ENCODE measurements around the gene SLC8B1. TPM values are rescaled to one million over a fixed set of nuclear protein-coding genes. Genes with fewer than 3 reads are reported as not detected.

The SLC8B1 gene
- total RNA-seq, 1 donor from 2014 or later = 28.5 TPM

DNA sequence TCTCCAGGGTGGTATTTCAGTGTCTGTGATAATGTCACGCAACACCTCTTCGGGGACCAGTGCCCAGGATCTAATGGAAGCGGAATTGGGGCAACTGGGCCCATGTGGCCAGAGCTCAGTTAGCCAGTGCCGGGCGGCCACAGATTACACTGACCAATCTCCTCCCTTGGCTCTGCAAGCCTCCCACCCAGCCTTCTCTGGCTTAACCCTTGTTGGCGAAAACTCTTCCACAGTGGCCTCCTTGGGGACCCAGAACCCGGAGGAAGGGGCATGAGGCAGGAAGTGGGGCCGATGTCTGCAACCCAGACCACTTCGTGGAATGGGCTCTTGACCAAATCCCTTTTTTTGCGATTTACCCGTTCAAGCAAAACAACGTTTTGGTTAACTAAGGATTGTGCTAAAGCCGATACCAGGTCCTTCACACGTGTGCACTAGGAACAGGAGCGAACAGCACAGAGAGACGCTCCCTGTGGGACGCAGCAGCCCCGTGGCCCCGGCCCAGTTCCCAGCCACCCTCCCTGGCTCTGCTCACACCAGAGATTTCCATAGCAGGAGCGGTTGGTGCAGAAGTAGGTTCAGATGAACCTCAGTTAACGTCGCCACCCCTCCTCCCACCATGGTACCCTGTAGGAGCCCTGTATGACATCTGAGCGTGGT is 38.2 kb downstream of the SLC8B1 start:
- DNase-seq (ENCODE audit: low spot score) = no peak

DNA sequence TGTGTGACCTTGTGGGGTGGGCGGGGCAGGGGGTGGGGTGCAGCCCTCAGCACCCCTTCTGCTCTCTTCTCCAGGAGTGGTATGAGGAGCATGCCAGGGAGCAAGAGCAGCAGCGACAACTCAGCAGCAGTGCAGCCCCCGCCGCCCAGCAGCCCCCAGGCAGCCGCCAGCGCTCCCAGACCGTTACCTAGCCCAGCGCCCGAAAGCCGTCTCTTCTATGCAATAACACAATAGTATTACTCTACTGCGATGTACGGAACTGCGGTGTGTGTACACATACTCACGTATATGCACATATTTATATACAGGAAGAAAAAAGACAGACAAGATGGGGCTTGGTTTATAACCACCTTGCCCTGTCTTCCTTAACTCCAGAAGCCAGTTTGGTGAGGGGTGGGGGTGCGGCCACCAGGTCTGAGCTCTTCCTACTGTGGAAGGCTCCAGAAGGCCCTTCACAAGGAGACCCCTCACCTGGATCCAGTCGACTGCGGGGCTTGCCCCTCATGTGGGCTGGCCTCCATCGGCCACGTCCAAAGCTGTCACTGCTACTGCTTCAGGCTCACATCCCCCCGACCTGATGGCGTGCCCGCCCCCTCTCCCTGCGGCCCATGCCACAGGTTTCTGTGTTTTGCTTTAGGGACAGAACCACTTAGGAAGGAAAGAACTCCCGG is 38.9 kb downstream of the SLC8B1 start:
- no peak for DNase-seq (ENCODE audit: low spot score)

GRCh38 chr12:113293100-113293499 is 41.8 kb downstream of the SLC8B1 start:
- DNase-seq (ENCODE audit: low spot score) = no peak

DNA sequence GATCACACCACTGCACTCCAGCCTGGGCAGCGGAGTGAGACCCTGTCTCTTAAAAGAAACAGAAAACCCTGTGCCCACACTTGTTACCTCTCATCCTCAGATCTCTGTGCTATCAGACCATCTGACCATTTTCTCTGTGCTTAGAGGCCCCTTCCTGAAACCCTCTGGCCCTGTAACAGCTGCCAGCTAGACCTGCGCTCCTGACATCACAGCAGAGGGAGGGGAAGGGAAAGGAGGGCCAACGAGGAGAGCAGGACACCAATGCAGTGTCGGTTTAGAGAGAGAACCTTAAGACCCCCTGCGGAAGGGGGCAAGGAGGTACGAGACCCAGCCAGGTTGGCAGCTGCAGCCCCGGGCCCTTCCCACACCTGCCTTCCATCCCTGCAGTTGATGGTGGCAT is 42.4 kb downstream of the SLC8B1 start:
- DNase-seq (ENCODE audit: low spot score) = no peak

- DNase-seq (ENCODE audit: low spot score) = no peak
Measured at GRCh38 chr12:113292091-113292490, 42.8 kb downstream of the SLC8B1 start.

DNA sequence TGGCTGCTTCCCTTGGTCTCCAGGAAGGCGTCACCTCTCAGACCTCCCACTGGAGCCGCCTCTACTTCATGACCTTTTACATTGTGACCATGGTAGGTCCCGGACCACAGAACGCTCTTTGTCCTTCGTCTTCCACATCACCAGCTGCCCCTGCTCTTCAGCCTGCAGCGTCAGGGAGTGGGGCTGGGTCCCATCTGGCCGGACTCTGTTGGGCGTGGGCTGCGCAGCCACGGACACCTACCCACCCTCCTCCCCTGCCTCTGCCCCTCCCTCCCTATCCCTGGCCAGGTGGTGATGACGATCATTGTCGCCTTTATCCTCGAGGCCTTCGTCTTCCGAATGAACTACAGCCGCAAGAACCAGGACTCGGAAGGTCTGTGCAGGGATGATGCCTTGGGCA is 43.3 kb downstream of the SLC8B1 start:
- no peak for DNase-seq (ENCODE audit: low spot score)

DNA sequence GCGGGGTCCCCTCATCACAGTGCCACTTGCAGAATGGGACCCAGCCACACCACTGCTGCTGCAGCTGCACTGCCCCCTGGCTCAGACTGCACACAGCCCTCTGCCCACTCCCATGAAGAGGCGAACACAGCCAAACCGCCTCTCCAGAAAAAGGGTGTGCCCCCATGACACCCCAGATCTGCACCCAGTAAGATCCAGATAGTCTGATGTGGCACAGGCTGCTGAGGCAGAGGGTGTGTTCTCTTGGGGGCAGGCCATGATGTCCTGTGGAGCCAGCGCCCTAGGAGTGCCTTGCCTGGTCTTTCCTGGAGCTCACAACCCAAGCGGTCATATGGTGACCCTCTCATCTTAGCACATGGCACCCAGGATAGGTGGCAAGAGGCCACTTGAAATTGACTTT is 44.4 kb downstream of the SLC8B1 start:
- DNase-seq (ENCODE audit: low spot score) = no peak

DNA sequence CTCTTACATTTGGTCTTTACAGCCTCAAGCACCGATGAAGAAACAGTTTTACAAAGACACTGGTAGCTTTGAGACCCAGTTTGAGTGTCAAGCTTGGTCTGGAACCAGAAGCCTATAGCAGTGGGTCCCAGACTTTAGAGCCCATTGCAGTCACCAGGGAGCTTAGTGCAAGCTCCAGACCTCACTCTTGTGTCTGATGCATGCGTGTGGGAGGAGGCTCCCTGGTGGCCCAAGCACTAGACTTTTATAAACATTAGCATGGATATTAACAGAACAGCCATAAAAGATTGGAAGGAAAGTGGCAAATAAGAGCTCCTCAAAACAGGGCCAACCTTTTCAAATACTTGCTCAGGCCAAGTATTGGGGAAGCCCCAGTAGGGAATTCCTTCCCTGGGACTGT is 45.5 kb downstream of the SLC8B1 start:
- no peak for DNase-seq (ENCODE audit: low spot score)

DNA sequence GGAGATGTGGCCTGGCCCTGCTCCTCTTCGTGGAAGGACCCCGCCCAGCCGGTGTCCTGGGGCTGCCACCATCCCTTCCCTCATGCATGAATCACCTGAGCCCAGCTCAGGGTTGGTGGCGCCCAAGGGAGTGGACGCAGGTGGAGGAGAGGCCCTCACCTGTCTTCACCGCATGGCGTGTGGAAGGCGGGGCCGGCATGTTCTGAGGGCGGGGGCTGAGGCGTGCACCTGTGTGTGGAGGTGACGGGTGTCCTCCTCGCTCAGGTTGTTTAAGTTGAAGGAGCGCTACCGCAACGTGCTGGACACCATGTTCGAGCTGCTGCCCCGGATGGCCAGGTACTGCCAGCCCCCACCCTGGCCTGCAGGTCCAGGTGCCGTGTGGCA is 47.0 kb downstream of the SLC8B1 start:
- no peak for DNase-seq (ENCODE audit: low spot score)

DNA sequence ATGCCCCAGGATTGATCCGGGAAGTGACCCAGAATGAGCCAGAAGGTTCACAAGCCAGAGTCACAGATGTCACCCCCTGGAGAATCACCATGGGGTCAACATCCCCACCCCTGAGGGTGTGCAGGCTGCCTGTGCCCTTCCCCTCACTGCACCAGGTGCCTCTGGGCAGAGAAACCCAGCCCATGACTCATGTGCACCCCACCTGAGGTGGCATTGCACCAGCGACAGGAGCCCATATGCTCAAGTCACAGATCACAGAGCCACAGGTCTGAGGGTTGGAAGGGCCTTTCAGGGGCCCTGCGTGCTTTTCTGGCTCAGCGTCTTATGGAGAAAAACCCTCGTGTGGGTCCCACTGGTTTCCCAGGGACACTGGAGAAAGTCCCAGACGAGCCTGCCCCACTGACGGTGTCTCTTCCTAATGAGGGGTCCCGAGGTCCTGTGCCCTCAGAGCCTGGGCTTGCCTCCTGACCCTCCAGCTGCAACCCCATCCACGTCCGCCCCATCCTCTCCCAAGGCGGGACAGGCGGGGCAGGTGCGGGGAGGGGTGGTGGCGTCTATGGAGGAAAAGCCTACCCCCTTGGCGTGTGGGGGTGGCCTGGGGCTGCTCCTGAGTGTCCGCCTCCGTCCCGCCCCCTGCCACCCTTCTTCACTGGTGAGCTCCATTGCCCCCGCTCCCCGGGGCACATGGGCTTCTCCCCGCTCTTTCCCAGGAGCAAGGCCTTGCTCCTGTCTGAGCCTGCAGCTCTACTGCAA is 47.6 kb downstream of the SLC8B1 start:
- no peak for DNase-seq (ENCODE audit: low spot score)

GRCh38 chr12:113286712-113287111 is 48.2 kb downstream of the SLC8B1 start:
- no peak for DNase-seq (ENCODE audit: low spot score)

DNA sequence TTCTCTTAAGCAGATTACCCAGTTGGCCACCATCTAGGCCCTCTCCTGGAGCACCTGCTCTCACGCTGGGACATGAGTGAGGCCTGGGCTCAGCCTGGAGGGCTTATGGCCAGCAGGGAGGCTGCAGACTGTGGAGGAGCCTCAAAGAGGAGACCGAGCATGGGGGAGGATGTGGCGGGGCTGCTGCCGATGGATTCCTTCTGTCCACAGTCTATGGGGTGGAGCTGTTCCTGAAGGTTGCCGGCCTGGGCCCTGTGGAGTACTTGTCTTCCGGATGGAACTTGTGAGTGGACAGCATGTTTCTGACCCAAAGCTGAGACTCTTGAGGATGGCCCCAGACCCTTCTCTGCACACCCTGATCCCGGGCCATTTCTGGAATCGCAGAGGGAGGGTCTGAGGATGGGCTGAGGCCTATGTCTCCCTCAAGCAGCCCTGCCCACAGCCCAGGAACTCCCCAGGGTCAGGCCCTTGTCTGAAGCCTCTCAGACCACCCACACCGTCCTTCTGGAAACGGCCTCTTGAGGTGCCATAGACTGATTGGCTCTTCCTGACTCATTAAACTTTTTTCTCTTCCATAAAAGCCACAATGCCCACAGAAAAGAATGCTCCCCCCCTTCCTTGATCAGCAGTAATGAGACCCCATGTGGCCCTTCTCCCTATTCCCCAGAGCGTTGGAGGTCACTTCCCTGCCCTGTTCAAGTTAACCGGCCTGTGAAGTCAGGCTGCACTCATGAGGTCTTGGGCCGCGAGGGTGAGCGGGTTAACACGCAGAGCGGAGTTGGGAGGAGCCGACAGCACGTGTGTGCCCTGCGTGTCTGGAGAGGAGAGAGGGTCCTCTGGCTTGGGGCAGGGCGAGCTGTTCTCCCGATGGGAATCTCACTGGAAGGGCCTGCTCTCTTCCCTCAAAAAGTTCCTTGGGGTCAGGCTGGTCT is 49.0 kb downstream of the SLC8B1 start:
- DNase-seq (ENCODE audit: low spot score) = no peak

GRCh38 chr12:113284751-113285150 is 50.2 kb downstream of the SLC8B1 start:
- DNase-seq (ENCODE audit: low spot score) = no peak

DNA sequence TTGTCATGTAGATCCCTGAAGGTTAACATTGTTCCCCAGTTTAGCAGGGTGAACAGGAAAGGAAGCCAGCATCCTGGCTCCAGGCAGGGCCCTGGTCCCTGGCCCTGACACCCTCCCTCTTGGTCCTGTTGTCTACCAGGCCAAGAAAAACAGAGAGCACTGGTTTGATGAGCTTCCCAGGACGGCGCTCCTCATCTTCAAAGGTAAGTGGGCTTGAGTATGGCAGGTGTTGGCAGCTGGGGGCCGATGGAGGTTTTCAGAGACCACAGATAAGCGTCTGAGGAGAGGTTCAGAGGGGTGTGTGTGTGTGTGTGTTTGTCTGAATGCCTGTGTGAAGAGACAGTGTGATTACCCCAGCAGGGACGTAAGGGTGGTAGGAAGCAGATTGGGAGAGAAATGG is 56.3 kb downstream of the SLC8B1 start:
- DNase-seq (ENCODE audit: low spot score) = no peak

GRCh38 chr12:113278141-113278540 is 56.8 kb downstream of the SLC8B1 start:
- no peak for DNase-seq (ENCODE audit: low spot score)

DNA sequence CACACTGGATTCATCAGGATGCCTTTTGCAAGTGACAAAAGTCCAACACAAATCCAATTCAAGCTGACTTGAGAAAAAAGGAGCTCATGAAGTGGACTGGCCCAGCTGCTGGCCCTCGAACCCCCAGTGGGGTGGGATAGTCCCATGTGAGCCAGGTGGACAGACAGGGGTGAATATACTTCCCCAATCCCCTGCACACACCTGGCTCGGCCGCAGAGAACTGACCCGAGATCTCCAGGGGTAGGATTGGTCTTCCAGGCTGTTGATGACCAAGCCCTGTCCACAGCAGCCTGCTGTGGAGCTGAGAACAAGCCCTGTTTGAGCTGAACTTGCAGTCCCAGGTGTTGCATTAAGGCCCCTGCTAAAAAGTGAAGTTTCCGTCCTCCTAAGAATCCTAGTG is 57.4 kb downstream of the SLC8B1 start:
- no peak for DNase-seq (ENCODE audit: low spot score)

DNA sequence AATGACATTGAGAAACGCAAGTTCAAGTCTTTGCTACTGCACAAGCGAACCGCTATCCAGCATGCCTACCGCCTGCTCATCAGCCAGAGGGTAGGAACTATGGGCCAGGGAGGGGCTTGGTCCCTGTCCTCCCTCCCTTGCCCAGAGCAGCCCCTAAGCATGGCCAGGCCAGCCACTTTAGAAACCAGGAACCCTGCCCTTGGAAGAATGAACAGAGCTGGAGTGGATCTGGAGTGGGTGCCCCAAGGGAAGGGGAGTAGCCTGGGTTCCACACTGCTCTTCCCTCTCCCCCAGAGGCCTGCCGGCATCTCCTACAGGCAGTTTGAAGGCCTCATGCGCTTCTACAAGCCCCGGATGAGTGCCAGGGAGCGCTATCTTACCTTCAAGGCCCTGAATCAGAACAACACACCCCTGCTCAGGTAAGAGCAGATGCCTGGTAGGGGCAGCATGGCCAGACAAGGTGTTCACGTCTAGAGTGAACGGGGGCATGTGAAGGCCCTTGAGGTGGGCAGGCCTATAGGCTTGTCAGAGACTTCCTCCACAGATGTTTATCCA is 57.9 kb downstream of the SLC8B1 start:
- no peak for DNase-seq (ENCODE audit: low spot score)

DNA sequence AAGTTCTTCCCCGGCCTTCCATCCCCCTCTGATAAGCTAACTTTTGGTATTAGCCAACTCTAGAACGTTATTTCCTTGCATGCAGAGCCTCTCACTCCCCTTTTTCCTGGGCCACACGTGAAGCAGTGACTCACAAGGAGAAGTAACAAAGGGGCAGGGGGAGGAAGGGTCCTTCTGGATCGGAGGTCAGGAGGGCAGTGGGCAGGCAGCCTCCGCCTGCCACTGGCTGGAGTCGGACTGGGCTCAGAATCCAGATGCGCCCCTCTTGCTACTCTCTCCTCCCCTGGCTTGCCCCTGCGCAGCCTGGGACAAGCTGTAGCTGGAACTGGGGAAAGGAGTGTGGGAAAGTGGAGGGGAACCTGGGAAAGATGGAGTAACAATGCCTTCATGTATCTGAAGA is 58.6 kb downstream of the SLC8B1 start:
- no peak for DNase-seq (ENCODE audit: low spot score)

DNA sequence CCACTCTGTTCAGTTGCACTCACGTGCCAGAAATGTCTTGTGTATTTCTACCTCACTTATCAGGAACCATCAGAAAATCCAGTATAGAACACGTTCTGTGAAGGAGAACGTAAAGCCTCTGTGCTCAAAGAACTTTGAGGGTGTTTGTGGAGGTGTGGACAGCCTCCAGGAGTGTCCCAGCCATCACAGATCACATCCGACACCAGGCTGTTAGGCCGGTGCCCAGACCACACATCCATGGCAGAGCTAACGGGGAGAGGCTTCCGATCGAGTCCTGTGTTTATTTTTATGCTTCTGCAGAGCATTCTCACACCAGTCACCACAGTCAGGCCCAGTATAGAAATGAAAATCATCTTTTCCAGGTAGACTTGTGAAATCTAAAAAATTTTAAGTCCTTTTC is 60.1 kb downstream of the SLC8B1 start:
- no peak for DNase-seq (ENCODE audit: low spot score)

- no peak for DNase-seq (ENCODE audit: low spot score)
Measured at GRCh38 chr12:113273053-113273725, 61.7 kb downstream of the SLC8B1 start.

Measured in mesenteric fat pad (tissue), 1 donor.